SJSA1 (cell line): ENCODE results near the gene TIMM44. TPM values are rescaled to one million over a fixed set of nuclear protein-coding genes. Genes with fewer than 3 reads are reported as not detected.
A peak's percentile ranks its signal among the peaks of the same experiment; 100 is the strongest.

Experiments
- DNase-seq, 2 experiments: peaks; one replicate each; pipeline ENCODE4 v3.0.0-alpha.2; 2015 to 2020; ENCODE audit warnings: low spot score in 2 of 2, low read depth in 1 of 2
- H3K27ac ChIP-seq: fragments of 250-450 bp; sonication (Bioruptor Pico); 2 replicates; pipeline ENCODE4 v1.5.1; 2020; ENCODE audit warnings: mild to moderate bottlenecking, moderate library complexity
- H3K27me3 ChIP-seq: fragments of 250-450 bp; sonication (Bioruptor Pico); replicated peaks from 2 replicates; pipeline ENCODE4 v1.5.1; 2020; ENCODE audit warnings: mild to moderate bottlenecking, moderate library complexity
- H3K36me3 ChIP-seq: fragments of 250-450 bp; sonication (Bioruptor Pico); 2 replicates; pipeline ENCODE4 v1.5.1; 2020; ENCODE audit warnings: mild to moderate bottlenecking
- H3K4me1 ChIP-seq: fragments of 250-450 bp; sonication (Bioruptor Pico); replicated peaks from 2 replicates; pipeline ENCODE4 v1.6.1; 2021; ENCODE audit warnings: mild to moderate bottlenecking
- H3K4me3 ChIP-seq: fragments of 250-450 bp; sonication (Bioruptor Pico); 2 replicates; pipeline ENCODE4 v1.5.1; 2020; ENCODE audit warnings: mild to moderate bottlenecking
- H3K9me3 ChIP-seq: fragments of 250-450 bp; sonication (Bioruptor Pico); replicated peaks from 2 replicates; pipeline ENCODE4 v1.5.1; 2020; ENCODE audit warnings: mild to moderate bottlenecking
- total RNA-seq: library from RNA; depleted of rRNA; stranded (reverse); fragments of >200 nt; shearing (Covaris generic); gene quantifications from 2 replicates; pipeline ENCODE4 v1.2.3, GENCODE V29; 2014

TIMM44 gene
- total RNA-seq, 1 experiment from 2014 or later = 65.3 TPM

GRCh38 chr19:7947939-7948338 is 4.5 kb upstream of the TIMM44 start:
- Histone ChIP-seq H3K4me3 (no peak overlapping the region), H3K4me1 (peaks cover 3% of the 10 kb centered on the region; the same call in 1 of the 2 replicates), H3K36me3 (peaks cover 4% of the 10 kb centered on the region), H3K27me3 (no peaks in the 10 kb centered on the region), H3K9me3 (no peaks in the 10 kb centered on the region), H3K27ac (no peak overlapping the region)
- DNase-seq = no peak

GRCh38 chr19:7944177-7944761 is 803 bp upstream of the TIMM44 start:
- Histone ChIP-seq H3K4me1 (peaks cover 3% of the 10 kb centered on the region; the same call in 1 of the 2 replicates), H3K27ac (peak overlapping the region; percentile 28; the same call in 1 of the 2 replicates)
- peak; percentile 86 to 90 for DNase-seq

GRCh38 chr19:7942981-7943443 is 454 bp downstream of the TIMM44 start:
- Histone ChIP-seq H3K27ac (peak overlapping the region; percentile 85), H3K4me1 (peaks cover 3% of the 10 kb centered on the region; the same call in 1 of the 2 replicates), H3K4me3 (peak overlapping the region; percentile 79), H3K9me3 (no peaks in the 10 kb centered on the region), H3K27me3 (no peaks in the 10 kb centered on the region), H3K36me3 (peaks cover 42% of the 10 kb centered on the region)
- DNase-seq = peak in 1 of 2 experiments; percentile 24

More at GRCh38 chr19:7944177-7944761, 803 bp upstream of the TIMM44 start:
- Histone ChIP-seq H3K9me3 (no peaks in the 10 kb centered on the region), H3K4me3 (peak overlapping the region; percentile 79), H3K27me3 (no peaks in the 10 kb centered on the region), H3K36me3 (peaks cover 29% of the 10 kb centered on the region)

GRCh38 chr19:7941895-7942596 is 1.4 kb downstream of the TIMM44 start:
- H3K27ac ChIP-seq = no peak overlapping the region
- peaks cover 52% of the 10 kb centered on the region for H3K36me3 ChIP-seq
- H3K4me3 ChIP-seq = no peak overlapping the region; the same call in 1 of the 2 replicates
- H3K9me3 ChIP-seq = no peaks in the 10 kb centered on the region
- no peak for DNase-seq
- no peaks in the 10 kb centered on the region for H3K27me3 ChIP-seq
- peaks cover 3% of the 10 kb centered on the region; the same call in 1 of the 2 replicates for H3K4me1 ChIP-seq

GRCh38 chr19:7940841-7941240 is 2.6 kb downstream of the TIMM44 start:
- peaks cover 3% of the 10 kb centered on the region; the same call in 1 of the 2 replicates for H3K4me1 ChIP-seq
- no peaks in the 10 kb centered on the region for H3K9me3 ChIP-seq
- peaks cover 64% of the 10 kb centered on the region for H3K36me3 ChIP-seq
- H3K4me3 ChIP-seq = no peak overlapping the region
- H3K27me3 ChIP-seq = no peaks in the 10 kb centered on the region
- no peak for DNase-seq
- no peak overlapping the region for H3K27ac ChIP-seq

GRCh38 chr19:7934766-7935165 is 8.7 kb downstream of the TIMM44 start:
- peaks cover 98% of the 10 kb centered on the region for H3K36me3 ChIP-seq
- H3K27me3 ChIP-seq = no peaks in the 10 kb centered on the region
- peaks cover 6% of the 10 kb centered on the region for H3K4me1 ChIP-seq
- no peak overlapping the region for H3K27ac ChIP-seq
- H3K9me3 ChIP-seq = no peaks in the 10 kb centered on the region
- no peak for DNase-seq
- no peak overlapping the region for H3K4me3 ChIP-seq

GRCh38 chr19:7933828-7934725 is 9.4 kb downstream of the TIMM44 start:
- Histone ChIP-seq H3K4me3 (no peak overlapping the region), H3K9me3 (no peaks in the 10 kb centered on the region), H3K36me3 (peaks cover 91% of the 10 kb centered on the region), H3K4me1 (peaks cover 13% of the 10 kb centered on the region), H3K27me3 (no peaks in the 10 kb centered on the region), H3K27ac (no peak overlapping the region)
- no peak for DNase-seq

- H3K4me3 ChIP-seq = no peak overlapping the region
- H3K27ac ChIP-seq = no peak overlapping the region
- no peak for DNase-seq
- H3K27me3 ChIP-seq = no peaks in the 10 kb centered on the region
- H3K4me1 ChIP-seq = peaks cover 17% of the 10 kb centered on the region
- no peaks in the 10 kb centered on the region for H3K9me3 ChIP-seq
- H3K36me3 ChIP-seq = peaks cover 85% of the 10 kb centered on the region
These were observed 10.1 kb downstream of the TIMM44 start for GRCh38 chr19:7933411-7933810.

GRCh38 chr19:7932930-7933300 is 10.6 kb downstream of the TIMM44 start:
- no peaks in the 10 kb centered on the region for H3K27me3 ChIP-seq
- H3K4me1 ChIP-seq = peaks cover 22% of the 10 kb centered on the region
- no peak overlapping the region for H3K27ac ChIP-seq
- peaks cover 80% of the 10 kb centered on the region for H3K36me3 ChIP-seq
- no peaks in the 10 kb centered on the region for H3K9me3 ChIP-seq
- H3K4me3 ChIP-seq = no peak overlapping the region
- DNase-seq = no peak

- H3K4me1 ChIP-seq = peaks cover 26% of the 10 kb centered on the region
- peaks cover 75% of the 10 kb centered on the region for H3K36me3 ChIP-seq
- H3K27me3 ChIP-seq = no peaks in the 10 kb centered on the region
- DNase-seq = no peak
- H3K27ac ChIP-seq = no peak overlapping the region
- H3K9me3 ChIP-seq = no peaks in the 10 kb centered on the region
- no peak overlapping the region for H3K4me3 ChIP-seq
These were observed 11.1 kb downstream of the TIMM44 start for GRCh38 chr19:7932276-7932929.

GRCh38 chr19:7931221-7932061 is 12.0 kb downstream of the TIMM44 start:
- Histone ChIP-seq H3K4me3 (no peak overlapping the region), H3K36me3 (peaks cover 71% of the 10 kb centered on the region), H3K4me1 (peaks cover 27% of the 10 kb centered on the region), H3K9me3 (no peaks in the 10 kb centered on the region), H3K27me3 (no peaks in the 10 kb centered on the region), H3K27ac (no peak overlapping the region)
- DNase-seq = no peak

- peaks cover 31% of the 10 kb centered on the region for H3K4me1 ChIP-seq
- H3K4me3 ChIP-seq = no peak overlapping the region
- H3K27ac ChIP-seq = no peak overlapping the region
- H3K9me3 ChIP-seq = no peaks in the 10 kb centered on the region
- H3K27me3 ChIP-seq = no peaks in the 10 kb centered on the region
- peaks cover 67% of the 10 kb centered on the region for H3K36me3 ChIP-seq
- no peak for DNase-seq
These were observed 12.7 kb downstream of the TIMM44 start for GRCh38 chr19:7930765-7931164.
